H9 (cell line): ENCODE data around the gene ZNF416. TPM values are rescaled to one million over a fixed set of nuclear protein-coding genes. Genes with fewer than 3 reads are reported as not detected.

ENCODE experiments used
- DNase-seq: peaks from one replicate; pipeline ENCODE4 v3.0.0-alpha.2; 2017
- H2AFZ ChIP-seq: one replicate; pipeline ENCODE4 v1.6.1; 2013; ENCODE audit warnings: mild to moderate bottlenecking, low read length, control low read depth, moderate library complexity
- H2AK5ac ChIP-seq: 2 replicates; pipeline ENCODE4 v1.6.1; 2013; ENCODE audit warnings: low read length, control low read depth, mixed read lengths; ENCODE audit not compliant: insufficient read length
- H2BK120ac ChIP-seq: one replicate; pipeline ENCODE4 v1.6.1; 2013; ENCODE audit warnings: low read depth, mild to moderate bottlenecking, low read length, control low read depth, inconsistent platforms; ENCODE audit not compliant: poor library complexity, severe bottlenecking
- H2BK12ac ChIP-seq: 2 replicates; pipeline ENCODE4 v1.6.1; 2013; ENCODE audit warnings: low read length, control low read depth, mixed read lengths, low read depth; ENCODE audit not compliant: insufficient read length
- H2BK15ac ChIP-seq: 2 replicates; pipeline ENCODE4 v1.6.1; 2013; ENCODE audit warnings: low read depth, low read length, control low read depth
- H2BK20ac ChIP-seq: one replicate; pipeline ENCODE4 v1.6.1; 2013; ENCODE audit warnings: low read depth, mild to moderate bottlenecking, low read length, control low read depth, inconsistent platforms; ENCODE audit not compliant: poor library complexity, severe bottlenecking
- H2BK5ac ChIP-seq: 2 replicates; pipeline ENCODE4 v1.6.1; 2013; ENCODE audit warnings: low read length, control low read depth, mixed read lengths; ENCODE audit not compliant: insufficient read length
- H3K14ac ChIP-seq: 2 replicates; pipeline ENCODE4 v1.6.1; 2013; ENCODE audit warnings: low read length, control low read depth; ENCODE audit not compliant: insufficient read depth
- H3K18ac ChIP-seq: 2 replicates; pipeline ENCODE4 v1.6.1; 2013; ENCODE audit warnings: low read depth, mild to moderate bottlenecking, mixed read lengths, low read length, control low read depth; ENCODE audit not compliant: insufficient read length
- H3K23ac ChIP-seq: 2 replicates; pipeline ENCODE4 v1.6.1; 2013; ENCODE audit warnings: low read length, control low read depth, mixed read lengths, low read depth; ENCODE audit not compliant: insufficient read length
- H3K23me2 ChIP-seq: 2 replicates; pipeline ENCODE4 v1.6.1; 2013; ENCODE audit warnings: low read depth, mild to moderate bottlenecking, mixed read lengths, low read length, control low read depth; ENCODE audit not compliant: insufficient read length, poor library complexity, severe bottlenecking
- H3K27ac ChIP-seq: 2 replicates; pipeline ENCODE4 v1.5.1; 2013; ENCODE audit warnings: low read length, control low read depth, mixed read lengths, low read depth; ENCODE audit not compliant: insufficient read length
- H3K27me3 ChIP-seq: 2 replicates; pipeline ENCODE4 v1.6.1; 2013; ENCODE audit warnings: low read length, control low read depth, inconsistent platforms; ENCODE audit not compliant: insufficient read depth
- H3K4ac ChIP-seq: 2 replicates; pipeline ENCODE4 v1.6.1; 2013; ENCODE audit warnings: low read depth, mild to moderate bottlenecking, control low read depth, inconsistent platforms, low read length, moderate library complexity
- H3K4me1 ChIP-seq: 2 replicates; pipeline ENCODE4 v1.6.1; 2013; ENCODE audit warnings: low read length, control low read depth, inconsistent platforms; ENCODE audit not compliant: insufficient read depth
- H3K4me2 ChIP-seq: 2 replicates; pipeline ENCODE4 v1.6.1; 2013; ENCODE audit warnings: low read length, control low read depth, mixed read lengths; ENCODE audit not compliant: insufficient read length, insufficient read depth
- H3K56ac ChIP-seq: 2 replicates; pipeline ENCODE4 v1.6.1; 2013; ENCODE audit warnings: low read depth, mild to moderate bottlenecking, mixed read lengths, low read length, control low read depth; ENCODE audit not compliant: insufficient read length
- H3K79me1 ChIP-seq: 2 replicates; pipeline ENCODE4 v1.6.1; 2013; ENCODE audit warnings: low read depth, mild to moderate bottlenecking, moderate library complexity, low read length, control low read depth, inconsistent platforms; ENCODE audit not compliant: insufficient read depth, poor library complexity, severe bottlenecking
- H3K79me2 ChIP-seq: 2 replicates; pipeline ENCODE4 v1.6.1; 2013; ENCODE audit warnings: low read length, control low read depth, inconsistent platforms; ENCODE audit not compliant: insufficient read depth
- H3K9ac ChIP-seq: 2 replicates; pipeline ENCODE4 v1.6.1; 2013; ENCODE audit warnings: low read length, control low read depth, mixed read lengths; ENCODE audit not compliant: insufficient read length; ENCODE audit errors: extremely low read depth
- H3K9me3 ChIP-seq: one replicate; pipeline ENCODE4 v1.6.1; 2013; ENCODE audit warnings: low read depth, low read length, inconsistent platforms; ENCODE audit not compliant: control insufficient read depth
- H3T11ph ChIP-seq: one replicate; pipeline ENCODE4 v1.6.1; 2013; ENCODE audit warnings: mild to moderate bottlenecking, low read length, control low read depth, inconsistent platforms
- H4K20me1 ChIP-seq: one replicate; pipeline ENCODE4 v1.6.1; 2013; ENCODE audit not compliant: control insufficient read depth, insufficient read length, insufficient read depth
- H4K5ac ChIP-seq: 2 replicates; pipeline ENCODE4 v1.6.1; 2013; ENCODE audit warnings: low read depth, mild to moderate bottlenecking, mixed read lengths, low read length, control low read depth; ENCODE audit not compliant: insufficient read length
- H4K8ac ChIP-seq: replicated peaks from 2 replicates; pipeline ENCODE4 v1.6.1; 2013; ENCODE audit warnings: low read length, control low read depth, mixed read lengths, low read depth; ENCODE audit not compliant: insufficient read length
- H4K91ac ChIP-seq: 2 replicates; pipeline ENCODE4 v1.6.1; 2013; ENCODE audit warnings: low read depth, mild to moderate bottlenecking, moderate library complexity, mixed read lengths, low read length, control low read depth; ENCODE audit not compliant: insufficient read length
- H3K27ac Mint-ChIP-seq, 3 experiments: 2 replicates in 2 of 3; 3 replicates in 1 of 3; pipeline ENCODE4 v1.8.0; 2020 to 2021; ENCODE audit warnings: mixed read lengths in 3 of 3, mild to moderate bottlenecking in 1 of 3, moderate library complexity in 1 of 3
- H3K27me3 Mint-ChIP-seq: 2 replicates; pipeline ENCODE4 v1.8.0; 2021; ENCODE audit warnings: low read depth, mild to moderate bottlenecking, moderate library complexity, mixed read lengths
- H3K36me3 Mint-ChIP-seq, 3 experiments: 2 replicates in 2 of 3; 3 replicates in 1 of 3; pipeline ENCODE4 v1.8.0; 2020 to 2021; ENCODE audit warnings: low read depth in 3 of 3, mixed read lengths in 3 of 3; ENCODE audit not compliant: insufficient read depth in 1 of 3
- H3K4me1 Mint-ChIP-seq, 2 experiments: 2 replicates each; pipeline ENCODE4 v1.8.0; 2020; ENCODE audit warnings: mixed read lengths in 2 of 2
- H3K4me3 Mint-ChIP-seq, 2 experiments: 2 replicates in 1 of 2; 3 replicates in 1 of 2; pipeline ENCODE4 v1.8.0; 2020 to 2021; ENCODE audit warnings: mild to moderate bottlenecking in 2 of 2, mixed read lengths in 2 of 2, moderate library complexity in 1 of 2
- H3K9me3 Mint-ChIP-seq, 2 experiments: 2 replicates in 1 of 2; 3 replicates in 1 of 2; pipeline ENCODE4 v1.8.0; 2020; ENCODE audit warnings: mild to moderate bottlenecking in 2 of 2, mixed read lengths in 2 of 2, moderate library complexity in 1 of 2
- WGBS: extraction: QIAGEN DNeasy Blood & Tissue Kit; methylation state at CpG from one replicate; pipeline ENCODE4 v1.1.7; 2013; ENCODE audit warnings: missing lambda C conversion rate, low lambda C conversion rate, mixed read lengths; ENCODE audit not compliant: insufficient read length; ENCODE audit errors: extremely low coverage; 5-methylcytosine and 5-hydroxymethylcytosine counted together
- total RNA-seq: library from RNA; stranded (reverse); gene quantifications from 2 replicates; pipeline ENCODE4 v1.2.1, GENCODE V29; 2021
- TF ChIP-seq, protein P1 (sequence below): fragments of 200-600 bp; sonication (generic); conservative IDR thresholded peaks from 3 replicates; pipeline ENCODE4 v1.8.0; 2021; ENCODE audit warnings: antibody characterized with exemption, mild to moderate bottlenecking

The ZNF416 gene
- total RNA-seq, 1 experiment from 2014 or later, result 10.9 TPM

DNA sequence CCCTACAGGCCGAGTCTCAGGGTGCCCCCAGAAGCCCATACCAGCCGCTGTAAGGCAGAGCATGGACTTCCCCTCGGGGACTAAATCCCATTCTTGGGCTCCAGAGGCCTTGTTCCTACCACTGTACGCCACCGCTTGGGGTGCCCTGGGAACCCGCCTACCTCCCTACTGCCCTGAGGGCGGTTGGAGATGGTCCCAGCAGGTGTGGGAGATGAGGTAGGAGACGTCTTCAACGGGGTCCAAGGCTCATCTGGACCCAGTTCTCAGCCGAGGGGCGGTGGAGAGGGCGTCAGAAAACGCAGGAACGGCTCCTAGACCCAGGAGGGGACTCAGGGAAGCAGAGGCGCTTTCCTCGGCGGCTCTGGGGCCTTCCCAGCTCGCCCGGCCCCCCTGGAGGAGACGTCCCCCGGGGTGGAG lies 4.4 kb upstream of the ZNF416 start:
- Histone ChIP-seq H3K56ac (no peak overlapping the region), H3K9ac (no peak overlapping the region), H4K91ac (no peak overlapping the region), H3K9me3 (peaks cover 5% of the 10 kb centered on the region), H3K27ac (no peak overlapping the region), H3K23ac (no peak overlapping the region), H3K4ac (no peak overlapping the region), H3K4me2 (peak overlapping the region; percentile 48), H2AFZ (no peak overlapping the region), H3K14ac (peak overlapping the region; percentile 89; the same call in 1 of the 2 replicates), H3K79me1 (peaks cover 11% of the 10 kb centered on the region), H3K4me1 (peaks cover 6% of the 10 kb centered on the region), H2BK5ac (no peak overlapping the region), H4K8ac (no peak overlapping the region), H3K18ac (no peak overlapping the region), H3K23me2 (peaks cover 13% of the 10 kb centered on the region), H3K79me2 (peaks cover 15% of the 10 kb centered on the region), H3K27me3 (no peaks in the 10 kb centered on the region), H2BK20ac (no peak overlapping the region), H2BK120ac (no peak overlapping the region), H3T11ph (no peak overlapping the region), H2AK5ac (no peak overlapping the region), H2BK15ac (no peak overlapping the region), H2BK12ac (no peak overlapping the region), H4K20me1 (no peaks in the 10 kb centered on the region), H4K5ac (no peak overlapping the region)
- DNase-seq, result peak; percentile 28
- peaks cover 27% of the 10 kb centered on the region for H3K27me3 Mint-ChIP-seq
- no peak overlapping the region for H3K27ac Mint-ChIP-seq
- H3K9me3 Mint-ChIP-seq, result peaks cover 69 to 73% of the 10 kb centered on the region in 2 experiments
- peak overlapping the region; percentile 88 to 93; a peak in 3 of 5 replicates for H3K4me3 Mint-ChIP-seq
- peaks cover 48 to 56% (median 51%) of the 10 kb centered on the region in 3 experiments for H3K36me3 Mint-ChIP-seq
- WGBS, result no CpG with 5 or more reads among the region's 21 CpGs
- TF ChIP-seq, protein P1, sequence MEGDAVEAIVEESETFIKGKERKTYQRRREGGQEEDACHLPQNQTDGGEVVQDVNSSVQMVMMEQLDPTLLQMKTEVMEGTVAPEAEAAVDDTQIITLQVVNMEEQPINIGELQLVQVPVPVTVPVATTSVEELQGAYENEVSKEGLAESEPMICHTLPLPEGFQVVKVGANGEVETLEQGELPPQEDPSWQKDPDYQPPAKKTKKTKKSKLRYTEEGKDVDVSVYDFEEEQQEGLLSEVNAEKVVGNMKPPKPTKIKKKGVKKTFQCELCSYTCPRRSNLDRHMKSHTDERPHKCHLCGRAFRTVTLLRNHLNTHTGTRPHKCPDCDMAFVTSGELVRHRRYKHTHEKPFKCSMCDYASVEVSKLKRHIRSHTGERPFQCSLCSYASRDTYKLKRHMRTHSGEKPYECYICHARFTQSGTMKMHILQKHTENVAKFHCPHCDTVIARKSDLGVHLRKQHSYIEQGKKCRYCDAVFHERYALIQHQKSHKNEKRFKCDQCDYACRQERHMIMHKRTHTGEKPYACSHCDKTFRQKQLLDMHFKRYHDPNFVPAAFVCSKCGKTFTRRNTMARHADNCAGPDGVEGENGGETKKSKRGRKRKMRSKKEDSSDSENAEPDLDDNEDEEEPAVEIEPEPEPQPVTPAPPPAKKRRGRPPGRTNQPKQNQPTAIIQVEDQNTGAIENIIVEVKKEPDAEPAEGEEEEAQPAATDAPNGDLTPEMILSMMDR, result no peak
- peaks cover 4 to 15% of the 10 kb centered on the region in 2 experiments; a peak in 3 of 4 replicates for H3K4me1 Mint-ChIP-seq
